Activated CD4-positive, alpha-beta T cell treated with anti-CD3 and anti-CD28 coated beads, Interleukin-2, amount 10 ng/mL, durations not matched to agents 24 days and 14 days (primary cell): Measurements from ENCODE around the gene PIK3R2. TPM values are rescaled to one million over a fixed set of nuclear protein-coding genes. Genes with fewer than 3 reads are reported as not detected.

ENCODE experiments used
- DNase-seq: peaks from one replicate; pipeline ENCODE4 v3.0.0; 2022
- H3K27ac Mint-ChIP-seq: one replicate; pipeline ENCODE4 v1.8.0; 2022; ENCODE audit warnings: mild to moderate bottlenecking, mixed read lengths
- H3K27me3 Mint-ChIP-seq: one replicate; pipeline ENCODE4 v1.8.0; 2022; ENCODE audit warnings: mixed read lengths
- H3K36me3 Mint-ChIP-seq: one replicate; pipeline ENCODE4 v1.8.0; 2022; ENCODE audit warnings: low read depth, mild to moderate bottlenecking, mixed read lengths
- H3K4me1 Mint-ChIP-seq: one replicate; pipeline ENCODE4 v1.8.0; 2021; ENCODE audit warnings: mixed read lengths
- H3K4me3 Mint-ChIP-seq: one replicate; pipeline ENCODE4 v1.8.0; 2022; ENCODE audit warnings: mild to moderate bottlenecking, moderate library complexity, mixed read lengths
- H3K9me3 Mint-ChIP-seq: one replicate; pipeline ENCODE4 v1.8.0; 2021; ENCODE audit warnings: mixed read lengths
- intact Hi-C: fragments of 100-400 bp; cut with micrococcal nuclease; formaldehyde crosslinking; loops from one replicate; pipeline ENCODE4 v1.15.1; 2023
- total RNA-seq: library from RNA; stranded (reverse); gene quantifications from 2 replicates; pipeline ENCODE4 v1.2.3, GENCODE V29; 2022

PIK3R2 gene
- total RNA-seq, 1 donor from 2014 or later = 20.7 TPM

DNA sequence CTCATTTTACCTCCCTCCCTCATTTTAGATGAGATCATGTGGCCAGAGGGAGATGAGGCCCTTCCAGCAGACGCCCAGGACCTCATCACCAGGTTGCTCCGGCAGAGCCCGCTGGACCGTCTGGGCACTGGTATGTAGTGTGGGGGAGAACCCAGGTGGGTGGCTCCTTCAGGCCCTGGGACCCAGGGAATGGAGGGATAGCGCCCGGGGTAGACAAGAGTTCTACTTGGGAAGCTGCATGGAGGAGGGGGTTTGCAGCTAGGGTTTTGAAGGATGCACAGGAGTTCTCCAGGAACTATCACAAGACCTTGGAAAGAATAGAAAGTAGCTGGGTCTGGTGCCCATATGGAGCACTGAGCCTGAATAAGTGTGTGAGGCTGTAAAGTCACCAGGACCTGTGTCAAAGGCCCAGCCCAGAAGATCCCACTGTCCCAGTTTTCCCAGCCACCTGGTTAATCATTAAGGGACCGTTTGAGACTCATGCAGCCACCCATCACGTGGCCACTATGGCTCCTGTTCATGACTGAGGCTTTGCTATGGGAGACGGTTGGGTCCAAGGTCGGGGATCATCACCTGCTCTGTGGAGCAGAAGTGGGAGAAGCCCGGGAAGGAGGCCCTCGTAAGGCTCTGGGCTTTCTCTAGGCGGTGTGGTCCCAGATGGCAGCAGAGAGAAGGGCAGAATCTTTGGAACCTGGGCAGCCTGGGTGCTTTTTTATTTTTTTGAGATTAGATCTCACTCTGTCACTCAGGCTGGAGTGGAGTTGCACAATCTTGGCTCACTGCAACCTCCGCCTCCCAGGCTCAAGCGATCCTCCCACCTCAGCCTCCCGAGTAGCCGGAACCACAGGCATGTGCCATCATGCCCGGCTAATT lies 17.0 kb upstream of the PIK3R2 start:
- no peaks in the 10 kb centered on the region for H3K4me1 Mint-ChIP-seq

DNA sequence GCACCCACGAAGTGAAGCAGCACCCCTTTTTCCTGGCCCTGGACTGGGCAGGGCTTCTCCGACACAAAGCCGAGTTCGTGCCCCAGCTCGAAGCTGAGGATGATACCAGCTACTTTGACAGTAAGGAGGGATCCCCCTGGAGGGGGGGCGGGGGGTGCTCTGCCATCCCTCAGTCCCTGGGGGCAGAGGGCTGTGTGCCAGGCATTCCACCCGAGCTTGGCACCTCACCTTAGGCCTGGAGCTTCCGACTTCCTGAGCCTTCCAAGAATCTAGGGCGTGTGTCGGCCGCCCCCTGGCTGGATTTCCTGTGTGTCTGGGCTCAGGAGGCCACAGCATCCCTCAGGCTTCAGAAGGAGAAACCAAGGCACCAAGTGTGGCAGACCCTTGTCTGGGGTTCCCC lies 15.7 kb upstream of the PIK3R2 start:
- H3K4me1 Mint-ChIP-seq = no peaks in the 10 kb centered on the region
- no peak for DNase-seq
- H3K27me3 Mint-ChIP-seq = no peaks in the 10 kb centered on the region
- H3K27ac Mint-ChIP-seq = no peak overlapping the region
- H3K9me3 Mint-ChIP-seq = no peaks in the 10 kb centered on the region
- H3K36me3 Mint-ChIP-seq = peaks cover 46% of the 10 kb centered on the region
- intact Hi-C loops = no loop called here
- no peak overlapping the region for H3K4me3 Mint-ChIP-seq

More for the DNA sequence above, 17.0 kb upstream of the PIK3R2 start:
- Mint-ChIP-seq H3K27ac (no peak overlapping the region), H3K36me3 (peaks cover 44% of the 10 kb centered on the region), H3K27me3 (no peaks in the 10 kb centered on the region), H3K9me3 (no peaks in the 10 kb centered on the region), H3K4me3 (no peak overlapping the region)
- no peak for DNase-seq
- intact Hi-C loops = no loop called here

DNA sequence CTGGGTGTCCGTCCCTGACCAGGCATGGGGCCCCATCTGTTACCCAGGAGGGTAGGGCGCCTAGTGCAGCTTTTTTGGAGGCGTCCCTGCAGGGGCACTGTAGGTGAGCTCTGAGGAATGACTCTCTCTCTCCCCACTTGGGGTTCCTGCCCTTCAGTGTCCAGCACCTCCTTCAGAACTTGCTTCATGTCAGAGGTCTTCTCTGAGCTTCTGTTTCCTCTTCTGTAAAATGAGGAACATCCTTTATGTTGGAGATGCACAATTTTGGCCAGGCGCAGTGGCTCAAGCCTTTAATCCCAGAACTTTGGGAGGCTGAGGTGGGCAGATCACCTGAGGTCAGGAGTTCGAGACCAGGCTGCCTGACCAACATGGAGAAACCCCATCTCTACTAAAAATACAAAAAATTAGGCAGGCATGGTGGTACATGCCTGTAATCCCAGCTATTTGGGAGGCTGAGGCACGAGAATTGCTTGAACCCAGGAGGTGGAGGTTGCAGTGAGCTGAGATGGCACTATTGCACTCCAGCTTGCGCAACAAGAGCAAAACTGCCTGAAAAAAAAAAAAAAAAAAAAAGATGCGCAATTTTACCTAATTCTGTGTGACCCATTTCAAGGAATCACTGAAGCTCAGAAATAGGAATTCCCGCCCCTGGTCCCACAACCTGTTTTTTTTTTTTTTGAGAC lies 15.2 kb upstream of the PIK3R2 start:
- no peaks in the 10 kb centered on the region for H3K4me1 Mint-ChIP-seq
- peaks cover 42% of the 10 kb centered on the region for H3K36me3 Mint-ChIP-seq
- no peaks in the 10 kb centered on the region for H3K9me3 Mint-ChIP-seq
- H3K27ac Mint-ChIP-seq = no peak overlapping the region
- no peaks in the 10 kb centered on the region for H3K27me3 Mint-ChIP-seq
- DNase-seq = no peak
- no peak overlapping the region for H3K4me3 Mint-ChIP-seq
- intact Hi-C loops = no loop called here

DNA sequence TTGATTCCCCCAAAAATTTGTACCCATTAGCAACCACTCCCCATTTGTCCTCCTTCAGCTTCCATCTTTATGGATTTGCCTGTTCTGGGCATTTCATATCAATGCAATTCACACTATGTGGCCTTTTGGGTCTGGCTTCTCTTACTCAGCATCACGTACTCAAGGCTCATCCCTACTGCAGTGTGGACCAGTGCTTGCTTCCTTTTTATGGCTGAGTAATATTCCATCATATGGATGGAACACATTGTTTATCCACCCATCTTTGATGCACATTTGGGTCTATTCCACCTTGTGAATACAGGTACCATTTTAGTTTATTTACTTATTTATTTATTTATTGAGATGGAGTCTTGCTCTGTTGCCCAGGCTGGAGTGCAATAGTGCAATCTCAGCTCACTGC lies 12.5 kb upstream of the PIK3R2 start:
- Mint-ChIP-seq H3K4me1 (no peaks in the 10 kb centered on the region), H3K9me3 (no peaks in the 10 kb centered on the region), H3K4me3 (no peak overlapping the region), H3K27me3 (no peaks in the 10 kb centered on the region), H3K36me3 (peaks cover 55% of the 10 kb centered on the region), H3K27ac (no peak overlapping the region)
- no peak for DNase-seq
- intact Hi-C loops = no loop called here

DNA sequence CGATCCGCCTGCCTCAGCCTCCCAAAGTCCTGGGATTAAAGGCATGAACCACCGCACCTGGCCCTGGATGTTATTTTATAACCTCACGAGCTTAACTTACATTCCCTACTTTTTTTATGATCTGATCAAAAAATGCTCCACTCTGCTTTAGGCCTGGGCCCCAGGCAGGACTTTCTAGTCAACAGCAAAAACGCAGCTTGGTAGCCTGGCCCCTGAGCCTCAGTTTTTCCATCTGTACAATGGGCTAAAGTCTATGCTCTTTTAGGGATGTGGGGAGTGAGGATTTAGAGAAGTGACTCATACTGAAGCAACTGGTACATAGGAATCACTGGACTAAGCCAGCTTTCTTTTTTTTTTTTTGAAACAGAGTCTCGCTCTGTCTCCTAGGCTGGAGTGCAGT lies 11.9 kb upstream of the PIK3R2 start:
- Mint-ChIP-seq H3K36me3 (peaks cover 54% of the 10 kb centered on the region), H3K27me3 (no peaks in the 10 kb centered on the region), H3K4me1 (no peaks in the 10 kb centered on the region), H3K9me3 (no peaks in the 10 kb centered on the region), H3K4me3 (no peak overlapping the region), H3K27ac (no peak overlapping the region)
- DNase-seq = no peak
- intact Hi-C loops = no loop called here

DNA sequence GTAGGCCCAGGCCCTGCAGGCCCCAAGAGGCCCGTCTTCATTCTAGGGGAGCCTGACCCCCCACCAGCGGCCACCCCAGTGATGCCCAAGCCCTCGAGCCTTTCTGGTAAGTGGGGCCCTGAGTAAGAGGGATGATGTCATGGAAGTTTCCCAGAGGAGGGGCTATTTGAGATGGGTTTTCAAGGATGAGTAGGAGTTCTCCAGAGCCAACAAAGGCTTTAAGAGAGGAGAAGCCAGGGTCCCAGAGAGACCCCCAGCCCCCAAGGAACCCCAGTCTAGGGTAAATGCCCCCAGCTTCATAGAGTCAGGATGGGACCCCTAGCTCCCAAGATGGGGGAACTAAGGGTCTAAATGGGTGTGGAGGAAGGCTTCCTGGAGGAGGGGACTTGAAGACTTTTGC lies 9.1 kb upstream of the PIK3R2 start:
- intact Hi-C loops = no loop called here
- DNase-seq = no peak
- no peaks in the 10 kb centered on the region for H3K4me1 Mint-ChIP-seq
- no peaks in the 10 kb centered on the region for H3K27me3 Mint-ChIP-seq
- no peak overlapping the region for H3K27ac Mint-ChIP-seq
- no peak overlapping the region for H3K4me3 Mint-ChIP-seq
- H3K36me3 Mint-ChIP-seq = peaks cover 58% of the 10 kb centered on the region
- H3K9me3 Mint-ChIP-seq = no peaks in the 10 kb centered on the region

DNA sequence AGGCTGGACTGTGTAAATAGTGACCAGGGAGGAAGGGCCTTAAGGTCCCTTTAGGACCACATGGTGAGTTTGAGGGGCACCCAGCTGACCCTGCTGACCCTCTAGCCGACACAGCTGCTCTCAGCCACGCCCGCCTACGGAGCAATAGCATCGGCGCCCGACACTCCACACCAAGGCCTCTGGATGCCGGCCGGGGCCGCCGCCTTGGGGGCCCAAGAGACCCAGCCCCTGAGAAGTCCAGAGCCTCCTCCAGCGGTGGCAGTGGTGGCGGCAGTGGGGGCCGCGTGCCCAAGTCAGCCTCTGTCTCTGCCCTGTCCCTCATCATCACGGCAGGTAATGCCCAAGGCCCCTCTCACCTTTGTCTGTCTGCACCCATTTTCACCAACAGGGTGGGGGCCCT lies 8.6 kb upstream of the PIK3R2 start:
- Mint-ChIP-seq H3K9me3 (no peaks in the 10 kb centered on the region), H3K36me3 (peaks cover 55% of the 10 kb centered on the region), H3K4me3 (no peak overlapping the region), H3K4me1 (no peaks in the 10 kb centered on the region), H3K27ac (no peak overlapping the region), H3K27me3 (no peaks in the 10 kb centered on the region)
- intact Hi-C loops = no loop called here
- DNase-seq = no peak

DNA sequence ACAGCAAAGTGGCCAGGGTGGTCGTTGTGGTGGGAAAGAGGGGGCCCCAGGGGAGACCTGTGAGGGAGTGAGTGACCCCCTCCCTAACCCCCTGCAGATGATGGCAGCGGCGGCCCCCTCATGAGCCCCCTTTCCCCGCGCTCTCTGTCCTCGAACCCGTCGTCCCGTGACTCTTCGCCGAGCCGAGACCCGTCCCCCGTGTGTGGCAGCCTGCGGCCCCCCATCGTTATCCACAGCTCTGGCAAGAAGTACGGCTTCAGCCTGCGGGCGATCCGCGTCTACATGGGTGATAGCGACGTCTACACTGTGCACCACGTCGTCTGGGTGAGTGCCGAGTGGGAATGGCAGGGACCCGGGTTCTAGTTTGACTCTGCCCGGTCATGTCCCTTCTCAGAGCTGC lies 8.1 kb upstream of the PIK3R2 start:
- Mint-ChIP-seq H3K36me3 (peaks cover 55% of the 10 kb centered on the region), H3K9me3 (no peaks in the 10 kb centered on the region), H3K27me3 (no peaks in the 10 kb centered on the region), H3K4me3 (no peak overlapping the region), H3K4me1 (no peaks in the 10 kb centered on the region), H3K27ac (no peak overlapping the region)
- intact Hi-C loops = no loop called here
- DNase-seq = no peak

DNA sequence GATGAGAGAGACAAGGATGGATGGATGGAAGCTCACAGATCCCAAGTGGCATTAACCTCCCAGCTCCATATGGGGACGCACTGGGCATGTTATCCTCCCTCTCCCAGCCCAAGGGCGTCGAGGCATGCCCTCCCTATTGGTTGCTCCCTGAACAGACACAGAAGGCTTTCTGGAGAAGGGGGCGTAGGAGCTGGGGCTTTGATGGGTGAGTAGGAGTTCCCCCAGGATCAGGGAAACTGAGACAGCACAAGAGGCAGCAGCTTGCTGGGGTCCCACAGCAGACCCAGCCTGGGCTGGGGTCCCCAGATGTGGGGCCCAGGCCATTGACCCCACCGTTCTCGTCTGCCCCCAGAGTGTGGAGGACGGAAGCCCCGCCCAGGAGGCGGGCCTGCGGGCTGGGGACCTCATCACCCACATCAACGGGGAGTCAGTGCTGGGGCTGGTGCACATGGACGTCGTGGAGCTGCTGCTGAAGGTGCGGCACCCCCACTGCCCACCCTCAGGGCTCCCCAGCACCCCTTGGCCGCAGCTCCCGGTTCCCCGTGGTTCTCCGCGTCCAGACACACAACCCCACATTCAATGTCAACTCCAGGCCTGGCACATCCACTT lies 7.5 kb upstream of the PIK3R2 start:
- Mint-ChIP-seq H3K27me3 (no peaks in the 10 kb centered on the region), H3K27ac (no peak overlapping the region), H3K36me3 (peaks cover 54% of the 10 kb centered on the region), H3K4me1 (no peaks in the 10 kb centered on the region), H3K9me3 (no peaks in the 10 kb centered on the region), H3K4me3 (no peak overlapping the region)
- DNase-seq = no peak
- intact Hi-C loops = no loop called here

DNA sequence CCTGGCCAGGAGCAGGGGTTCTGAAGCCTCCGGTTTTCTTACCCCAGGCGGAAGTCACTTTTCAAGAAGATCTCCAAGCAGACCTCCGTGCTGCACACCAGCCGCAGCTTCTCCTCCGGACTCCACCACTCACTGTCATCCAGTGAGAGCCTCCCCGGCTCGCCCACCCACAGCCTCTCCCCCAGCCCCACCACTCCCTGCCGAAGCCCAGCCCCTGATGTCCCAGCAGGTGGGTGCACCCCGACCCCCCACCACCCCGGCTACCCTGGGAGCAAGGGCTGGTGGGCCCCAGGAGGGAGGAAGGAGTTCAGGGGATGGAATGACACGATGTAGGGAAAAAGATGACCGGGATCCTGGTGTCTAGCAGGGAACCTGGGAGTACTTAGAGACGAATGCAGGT lies 5.6 kb upstream of the PIK3R2 start:
- Mint-ChIP-seq H3K27me3 (no peaks in the 10 kb centered on the region), H3K36me3 (peaks cover 46% of the 10 kb centered on the region), H3K9me3 (no peaks in the 10 kb centered on the region), H3K4me3 (no peak overlapping the region), H3K27ac (no peak overlapping the region), H3K4me1 (peaks cover 10% of the 10 kb centered on the region)
- no peak for DNase-seq
- intact Hi-C loops = no loop called here

DNA sequence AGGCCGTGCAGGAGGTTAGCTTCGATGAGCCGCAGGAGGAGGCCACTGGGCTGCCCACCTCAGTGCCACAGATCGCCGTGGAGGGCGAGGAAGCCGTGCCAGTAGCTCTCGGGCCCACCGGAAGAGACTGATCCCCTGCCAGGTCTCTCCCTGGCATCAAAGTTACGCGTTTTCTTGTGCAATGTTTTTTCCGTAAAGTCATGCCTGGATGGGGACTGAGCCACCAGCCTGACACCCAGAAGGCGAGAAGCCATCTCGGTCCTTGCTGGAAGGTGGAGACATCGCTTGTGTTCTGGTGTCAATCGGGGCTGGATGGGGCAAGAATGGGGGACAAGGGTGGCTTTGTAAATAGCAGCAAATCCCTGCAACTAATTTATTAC lies 3.4 kb upstream of the PIK3R2 start:
- Mint-ChIP-seq H3K36me3 (peaks cover 36% of the 10 kb centered on the region), H3K27me3 (no peaks in the 10 kb centered on the region), H3K27ac (no peak overlapping the region), H3K4me3 (no peak overlapping the region), H3K9me3 (no peaks in the 10 kb centered on the region), H3K4me1 (peaks cover 21% of the 10 kb centered on the region)
- intact Hi-C loops = no loop called here
- no peak for DNase-seq

DNA sequence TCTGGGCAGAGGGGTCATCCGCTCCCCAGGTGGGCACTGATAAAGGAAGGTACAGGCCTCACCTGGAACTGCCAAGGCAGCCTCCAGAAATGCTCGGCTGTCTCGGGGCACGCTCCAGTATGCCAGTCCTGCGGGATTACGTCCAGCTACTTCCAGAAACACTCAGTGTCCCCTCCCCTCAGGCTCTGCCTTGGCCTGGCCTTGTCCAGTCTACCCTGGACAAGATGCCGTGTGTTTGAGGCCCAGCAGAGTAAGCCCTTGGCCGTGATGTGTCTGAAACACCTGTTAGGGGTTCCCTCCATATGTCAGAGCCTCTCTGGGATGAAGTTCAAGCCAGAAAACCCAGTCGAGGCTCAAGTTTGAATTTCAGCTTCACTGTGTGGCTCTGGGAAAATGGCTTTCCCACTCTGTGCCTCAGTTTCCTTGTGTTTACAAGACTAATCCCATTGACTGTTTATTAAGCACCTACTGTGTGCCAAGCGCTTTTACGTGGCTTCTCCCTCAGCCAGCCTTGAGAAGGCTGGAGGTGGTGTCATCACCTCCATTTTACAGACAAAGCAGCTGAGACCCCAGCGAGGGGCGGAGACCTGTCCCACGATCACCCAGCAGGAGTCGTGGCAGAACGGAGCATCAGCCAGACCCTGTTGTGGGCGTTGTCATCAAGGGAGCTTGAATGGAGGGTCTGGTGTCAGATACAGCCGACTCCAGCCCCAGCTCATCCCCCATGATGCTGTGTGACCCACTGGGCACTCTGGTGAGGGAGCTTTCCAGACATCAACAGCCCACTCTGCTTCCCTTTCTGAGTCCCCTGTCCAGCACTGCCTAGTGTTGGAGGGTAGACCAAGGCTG lies 2.0 kb upstream of the PIK3R2 start:
- H3K4me1 Mint-ChIP-seq = peaks cover 22% of the 10 kb centered on the region
- H3K27me3 Mint-ChIP-seq = no peaks in the 10 kb centered on the region
- DNase-seq = no peak
- peak overlapping the region; percentile 96 for H3K27ac Mint-ChIP-seq
- peak overlapping the region; percentile 86 for H3K4me3 Mint-ChIP-seq
- intact Hi-C loops = no loop called here
- H3K9me3 Mint-ChIP-seq = no peaks in the 10 kb centered on the region
- H3K36me3 Mint-ChIP-seq = peaks cover 24% of the 10 kb centered on the region

DNA sequence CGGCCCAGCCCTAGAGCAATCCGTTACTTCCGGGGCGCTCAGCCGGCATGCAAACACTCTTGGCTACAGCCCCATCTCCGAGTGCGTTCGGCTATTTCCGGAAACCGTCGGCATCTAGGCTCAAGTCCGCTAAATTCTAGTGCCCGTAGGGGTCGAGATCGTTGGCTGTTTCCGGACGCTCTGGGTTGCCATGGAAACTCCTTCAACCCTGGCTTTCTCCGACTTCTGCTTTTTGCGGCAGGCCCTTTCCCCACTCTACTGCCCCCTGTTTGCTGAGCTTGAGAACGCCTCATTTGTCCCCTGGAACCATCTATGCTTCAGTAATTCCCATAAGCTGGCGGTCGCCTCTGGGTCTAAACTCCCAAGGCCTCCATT lies 534 bp upstream of the PIK3R2 start:
- intact Hi-C loops = loop anchor here (1.0 to 2.0 kb wide), 4 partner anchors 33 to 204 kb away; partner anchors contain the start of gene MPV17L2
- peak; percentile 99 for DNase-seq
- H3K36me3 Mint-ChIP-seq = peaks cover 18% of the 10 kb centered on the region

More for the DNA sequence above, 534 bp upstream of the PIK3R2 start:
- H3K4me1 Mint-ChIP-seq = peaks cover 24% of the 10 kb centered on the region
- peak overlapping the region; percentile 86 for H3K4me3 Mint-ChIP-seq
- peak overlapping the region; percentile 96 for H3K27ac Mint-ChIP-seq
- H3K27me3 Mint-ChIP-seq = no peaks in the 10 kb centered on the region
- H3K9me3 Mint-ChIP-seq = no peaks in the 10 kb centered on the region
